Endothelial cell of umbilical vein (primary cell): ENCODE results near the gene CDK5RAP2.

Experiments used
- EZH2 ChIP-seq: IDR thresholded peaks from 2 replicates; pipeline ENCODE4 v1.6.1; 2012; ENCODE audit warnings: borderline replicate concordance, low read depth, mild to moderate bottlenecking, moderate library complexity, low read length, inconsistent platforms; ENCODE audit not compliant: severe bottlenecking
- JUN ChIP-seq: IDR thresholded peaks from 2 replicates; pipeline ENCODE4 v1.6.1; 2011; ENCODE audit warnings: borderline replicate concordance, low read depth; ENCODE audit not compliant: insufficient read length, insufficient read depth
- POLR2A ChIP-seq: IDR thresholded peaks from 2 replicates; pipeline ENCODE4 v1.6.1; 2012; ENCODE audit warnings: low read depth, mild to moderate bottlenecking, control low read depth, low read length
- POLR2AphosphoS5 ChIP-seq: IDR thresholded peaks from 2 replicates; pipeline ENCODE4 v1.6.1; 2012; ENCODE audit warnings: low read depth, mild to moderate bottlenecking, control low read depth, low read length, moderate library complexity; ENCODE audit not compliant: insufficient read depth
- TF ChIP-seq, protein P1 (sequence below), 2 donors: IDR thresholded peaks; 1 replicate in 1 of 2; 2 replicates in 1 of 2; pipeline ENCODE4 v1.5.1; 2011; ENCODE audit warnings: low read length in 2 of 2, mild to moderate bottlenecking in 2 of 2, moderate library complexity in 2 of 2, control low read depth in 1 of 2, inconsistent platforms in 1 of 2, low read depth in 1 of 2; ENCODE audit not compliant: insufficient read depth in 1 of 2; ENCODE audit errors: extremely low read depth in 1 of 2

DNA sequence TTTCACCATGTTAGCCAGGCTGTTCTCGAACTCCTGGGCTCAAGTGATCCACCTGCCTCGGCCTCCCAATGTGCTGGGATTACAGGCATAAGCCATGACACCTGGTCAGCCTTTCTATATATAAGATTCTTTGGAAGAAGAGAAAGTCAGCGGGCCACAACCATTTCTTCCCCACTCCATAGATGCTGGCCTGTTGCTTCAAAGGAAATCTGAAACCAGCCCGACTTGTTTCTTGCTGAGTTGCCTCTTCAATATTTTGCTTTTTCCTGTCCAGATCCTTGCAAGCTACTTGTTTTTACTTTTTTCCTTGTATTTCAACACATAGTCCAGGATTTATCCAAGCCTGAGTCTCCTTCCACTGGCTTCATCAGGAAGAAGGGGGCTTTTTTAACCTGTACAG lies 219.5 kb downstream of the CDK5RAP2 start:
- TF ChIP-seq JUN: no peak
- TF ChIP-seq, protein P1, sequence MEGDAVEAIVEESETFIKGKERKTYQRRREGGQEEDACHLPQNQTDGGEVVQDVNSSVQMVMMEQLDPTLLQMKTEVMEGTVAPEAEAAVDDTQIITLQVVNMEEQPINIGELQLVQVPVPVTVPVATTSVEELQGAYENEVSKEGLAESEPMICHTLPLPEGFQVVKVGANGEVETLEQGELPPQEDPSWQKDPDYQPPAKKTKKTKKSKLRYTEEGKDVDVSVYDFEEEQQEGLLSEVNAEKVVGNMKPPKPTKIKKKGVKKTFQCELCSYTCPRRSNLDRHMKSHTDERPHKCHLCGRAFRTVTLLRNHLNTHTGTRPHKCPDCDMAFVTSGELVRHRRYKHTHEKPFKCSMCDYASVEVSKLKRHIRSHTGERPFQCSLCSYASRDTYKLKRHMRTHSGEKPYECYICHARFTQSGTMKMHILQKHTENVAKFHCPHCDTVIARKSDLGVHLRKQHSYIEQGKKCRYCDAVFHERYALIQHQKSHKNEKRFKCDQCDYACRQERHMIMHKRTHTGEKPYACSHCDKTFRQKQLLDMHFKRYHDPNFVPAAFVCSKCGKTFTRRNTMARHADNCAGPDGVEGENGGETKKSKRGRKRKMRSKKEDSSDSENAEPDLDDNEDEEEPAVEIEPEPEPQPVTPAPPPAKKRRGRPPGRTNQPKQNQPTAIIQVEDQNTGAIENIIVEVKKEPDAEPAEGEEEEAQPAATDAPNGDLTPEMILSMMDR (IDR thresholded peaks at IDR 0.05; ENCODE audit: extremely low read depth in 1 of 2, insufficient read depth in 1 of 2, low read depth in 1 of 2, low read length in 2 of 2): no peak
- no peak for TF ChIP-seq POLR2AphosphoS5
- no peak for TF ChIP-seq POLR2A
- no peak for TF ChIP-seq EZH2
